ENCODE data around the gene LIN7B. TPM values are rescaled to one million over a fixed set of nuclear protein-coding genes. Genes with fewer than 3 reads are reported as not detected.
A peak's percentile ranks its signal among the peaks of the same experiment; 100 is the strongest.

Gene LIN7B
- total and polyA plus RNA-seq, 4 donors: 7.6 to 24.1 (median 9.1) TPM

- H3K27ac ChIP-seq (ENCODE audit: low read depth in 1 of 2, low read length in 2 of 2): no peak overlapping the region
Measured at GRCh38 chr19:49150944-49151243, 36.7 kb downstream of the LIN7B start.

GRCh38 chr19:49151267-49152118 is 37.3 kb downstream of the LIN7B start:
- Histone ChIP-seq H3K27me3 (ENCODE audit: control insufficient read depth in 1 of 2, insufficient read depth in 2 of 2, low read length in 1 of 2) (no peaks in the 10 kb centered on the region), H3K4me1 (ENCODE audit: control insufficient read depth in 1 of 2, insufficient read depth in 2 of 2, low read length in 2 of 2) (no peaks in the 10 kb centered on the region), H3K4me3 (ENCODE audit: low read length in 2 of 2) (no peak overlapping the region), H3K9me3 (ENCODE audit: control insufficient read depth, low read length) (no peaks in the 10 kb centered on the region), H3K27ac (ENCODE audit: low read depth in 1 of 2, low read length in 2 of 2) (no peak overlapping the region), H3K36me3 (ENCODE audit: control insufficient read depth in 1 of 2, insufficient read depth in 2 of 2, low read length in 1 of 2) (no peaks in the 10 kb centered on the region)
- ATAC-seq (ENCODE audit: low FRiP score) (no peak), DNase-seq (peak; percentile 66 to 87)
- intact Hi-C loops (cut with DNase I): loop anchor here (2.0 to 5.0 kb wide), 2 partner anchors 33 to 34 kb away; partner anchors contain the start of genes C19orf73 (in 2 of the 2) and PPFIA3 (in 2 of the 2)
- WGBS, 2 donors: 11 to 12% methylated on average over 45 of the region's 45 CpGs

More at GRCh38 chr19:49150944-49151243, 36.7 kb downstream of the LIN7B start:
- no peaks in the 10 kb centered on the region for H3K4me1 ChIP-seq (ENCODE audit: control insufficient read depth in 1 of 2, insufficient read depth in 2 of 2, low read length in 2 of 2)
- H3K9me3 ChIP-seq (ENCODE audit: control insufficient read depth, low read length): no peaks in the 10 kb centered on the region
- no peaks in the 10 kb centered on the region for H3K27me3 ChIP-seq (ENCODE audit: control insufficient read depth in 1 of 2, insufficient read depth in 2 of 2, low read length in 1 of 2)
- WGBS, 2 donors: 4 to 5% methylated on average over 16 of the region's 16 CpGs
- no peaks in the 10 kb centered on the region for H3K36me3 ChIP-seq (ENCODE audit: control insufficient read depth in 1 of 2, insufficient read depth in 2 of 2, low read length in 1 of 2)
- no peak for ATAC-seq (ENCODE audit: low FRiP score)
- peak overlapping the region; percentile 14 to 64 for H3K4me3 ChIP-seq (ENCODE audit: low read length in 2 of 2)
- intact Hi-C loops (cut with DNase I): loop anchor here (2.0 to 5.0 kb wide), 2 partner anchors 32 to 34 kb away; partner anchors contain the start of genes C19orf73 (in 2 of the 2) and PPFIA3 (in 2 of the 2)
- no peak for DNase-seq

GRCh38 chr19:49152119-49152550 is 38.0 kb downstream of the LIN7B start:
- WGBS, 2 donors: 44 to 46% methylated on average over 10 of the region's 10 CpGs
- DNase-seq (no peak), ATAC-seq (ENCODE audit: low FRiP score) (no peak)
- no peaks in the 10 kb centered on the region for H3K27me3 ChIP-seq (ENCODE audit: control insufficient read depth in 1 of 2, insufficient read depth in 2 of 2, low read length in 1 of 2)
- H3K9me3 ChIP-seq (ENCODE audit: control insufficient read depth, low read length): no peaks in the 10 kb centered on the region
- H3K36me3 ChIP-seq (ENCODE audit: control insufficient read depth in 1 of 2, insufficient read depth in 2 of 2, low read length in 1 of 2): no peaks in the 10 kb centered on the region
- H3K27ac ChIP-seq (ENCODE audit: low read depth in 1 of 2, low read length in 2 of 2): no peak overlapping the region
- no peak overlapping the region for H3K4me3 ChIP-seq (ENCODE audit: low read length in 2 of 2)
- intact Hi-C loops (cut with DNase I): loop anchor here in 1 of 2 donors (5.0 kb wide), 1 partner anchor 35 kb away; the partner anchor contains the start of genes C19orf73 and PPFIA3
- H3K4me1 ChIP-seq (ENCODE audit: control insufficient read depth in 1 of 2, insufficient read depth in 2 of 2, low read length in 2 of 2): no peaks in the 10 kb centered on the region

GRCh38 chr19:49153167-49153809 is 39.1 kb downstream of the LIN7B start:
- Histone ChIP-seq H3K4me1 (ENCODE audit: control insufficient read depth in 1 of 2, insufficient read depth in 2 of 2, low read length in 2 of 2) (no peaks in the 10 kb centered on the region), H3K4me3 (ENCODE audit: low read length in 2 of 2) (no peak overlapping the region), H3K9me3 (ENCODE audit: control insufficient read depth, low read length) (no peaks in the 10 kb centered on the region), H3K36me3 (ENCODE audit: control insufficient read depth in 1 of 2, insufficient read depth in 2 of 2, low read length in 1 of 2) (no peaks in the 10 kb centered on the region), H3K27ac (ENCODE audit: low read depth in 1 of 2, low read length in 2 of 2) (no peak overlapping the region), H3K27me3 (ENCODE audit: control insufficient read depth in 1 of 2, insufficient read depth in 2 of 2, low read length in 1 of 2) (no peaks in the 10 kb centered on the region)
- WGBS, 2 donors: 94 to 95% methylated on average over 10 of the region's 10 CpGs
- no peak for ATAC-seq (ENCODE audit: low FRiP score)
- intact Hi-C loops (cut with DNase I): loop anchor here in 1 of 2 donors (5.0 kb wide), 1 partner anchor 36 kb away; the partner anchor contains the start of genes C19orf73 and PPFIA3
- no peak for DNase-seq

GRCh38 chr19:49154279-49154678 is 40.1 kb downstream of the LIN7B start:
- Histone ChIP-seq H3K4me3 (ENCODE audit: low read length in 2 of 2) (no peak overlapping the region), H3K36me3 (ENCODE audit: control insufficient read depth in 1 of 2, insufficient read depth in 2 of 2, low read length in 1 of 2) (no peaks in the 10 kb centered on the region), H3K27me3 (ENCODE audit: control insufficient read depth in 1 of 2, insufficient read depth in 2 of 2, low read length in 1 of 2) (no peaks in the 10 kb centered on the region), H3K9me3 (ENCODE audit: control insufficient read depth, low read length) (no peaks in the 10 kb centered on the region), H3K27ac (ENCODE audit: low read depth in 1 of 2, low read length in 2 of 2) (no peak overlapping the region), H3K4me1 (ENCODE audit: control insufficient read depth in 1 of 2, insufficient read depth in 2 of 2, low read length in 2 of 2) (no peaks in the 10 kb centered on the region)
- no peak for DNase-seq
- WGBS, 2 donors: 96 to 97% methylated on average over 6 of the region's 6 CpGs
- ATAC-seq (ENCODE audit: low FRiP score): no peak
- intact Hi-C loops (cut with DNase I): loop anchor here in 1 of 2 donors (5.0 kb wide), 1 partner anchor 37 kb away; the partner anchor contains the start of genes C19orf73 and PPFIA3

GRCh38 chr19:49155005-49155819 is 41.0 kb downstream of the LIN7B start, which contains the start of gene HRC:
Gene HRC, minus strand, starts transcription at chr19:49155396. Its CDS starts 159 bp downstream, at chr19:49155237.
- Histone ChIP-seq H3K9me3 (ENCODE audit: control insufficient read depth, low read length) (no peaks in the 10 kb centered on the region), H3K36me3 (ENCODE audit: control insufficient read depth in 1 of 2, insufficient read depth in 2 of 2, low read length in 1 of 2) (no peaks in the 10 kb centered on the region), H3K27ac (ENCODE audit: low read depth in 1 of 2, low read length in 2 of 2) (no peak within 1 kb of the TSS), H3K4me1 (ENCODE audit: control insufficient read depth in 1 of 2, insufficient read depth in 2 of 2, low read length in 2 of 2) (no peaks in the 10 kb centered on the region), H3K27me3 (ENCODE audit: control insufficient read depth in 1 of 2, insufficient read depth in 2 of 2, low read length in 1 of 2) (no peaks in the 10 kb centered on the region), H3K4me3 (ENCODE audit: low read length in 2 of 2) (no peak within 1 kb of the TSS)
- ATAC-seq (ENCODE audit: low FRiP score) (no peak), DNase-seq (no peak)
- WGBS, 2 donors: 36 to 44% methylated on average over 18 to 19 of the region's 19 CpGs
- intact Hi-C loops (cut with DNase I): no loop called here

- no peaks in the 10 kb centered on the region for H3K27me3 ChIP-seq (ENCODE audit: control insufficient read depth in 1 of 2, insufficient read depth in 2 of 2, low read length in 1 of 2)
- H3K4me1 ChIP-seq (ENCODE audit: control insufficient read depth in 1 of 2, insufficient read depth in 2 of 2, low read length in 2 of 2): no peaks in the 10 kb centered on the region
- H3K9me3 ChIP-seq (ENCODE audit: control insufficient read depth, low read length): no peaks in the 10 kb centered on the region
- H3K4me3 ChIP-seq (ENCODE audit: low read length in 2 of 2): no peak overlapping the region
- intact Hi-C loops (cut with DNase I): no loop called here
- WGBS, 2 donors: 58 to 59% methylated on average over 4 of the region's 4 CpGs
- ATAC-seq (ENCODE audit: low FRiP score) (no peak), DNase-seq (no peak)
- no peaks in the 10 kb centered on the region for H3K36me3 ChIP-seq (ENCODE audit: control insufficient read depth in 1 of 2, insufficient read depth in 2 of 2, low read length in 1 of 2)
- no peak overlapping the region for H3K27ac ChIP-seq (ENCODE audit: low read depth in 1 of 2, low read length in 2 of 2)
Measured at GRCh38 chr19:49155820-49156346, 41.7 kb downstream of the LIN7B start.

Data from aorta (tissue), 5 donors.